C4-2B (cell line): ENCODE results near the gene TBL2.

ENCODE experiments used
- H3K27ac ChIP-seq: fragments of 450-650 bp; 2 replicates; pipeline ENCODE4 v1.5.1; 2017
- CTCF ChIP-seq: fragments of 450-650 bp; conservative IDR thresholded peaks from 2 replicates; pipeline ENCODE4 v1.5.1; 2017; ENCODE audit warnings: mild to moderate bottlenecking
- ZFX ChIP-seq: fragments of 450-650 bp; IDR thresholded peaks from 2 replicates; pipeline ENCODE4 v1.6.1; 2017

The TBL2 gene, protein sequence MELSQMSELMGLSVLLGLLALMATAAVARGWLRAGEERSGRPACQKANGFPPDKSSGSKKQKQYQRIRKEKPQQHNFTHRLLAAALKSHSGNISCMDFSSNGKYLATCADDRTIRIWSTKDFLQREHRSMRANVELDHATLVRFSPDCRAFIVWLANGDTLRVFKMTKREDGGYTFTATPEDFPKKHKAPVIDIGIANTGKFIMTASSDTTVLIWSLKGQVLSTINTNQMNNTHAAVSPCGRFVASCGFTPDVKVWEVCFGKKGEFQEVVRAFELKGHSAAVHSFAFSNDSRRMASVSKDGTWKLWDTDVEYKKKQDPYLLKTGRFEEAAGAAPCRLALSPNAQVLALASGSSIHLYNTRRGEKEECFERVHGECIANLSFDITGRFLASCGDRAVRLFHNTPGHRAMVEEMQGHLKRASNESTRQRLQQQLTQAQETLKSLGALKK

DNA sequence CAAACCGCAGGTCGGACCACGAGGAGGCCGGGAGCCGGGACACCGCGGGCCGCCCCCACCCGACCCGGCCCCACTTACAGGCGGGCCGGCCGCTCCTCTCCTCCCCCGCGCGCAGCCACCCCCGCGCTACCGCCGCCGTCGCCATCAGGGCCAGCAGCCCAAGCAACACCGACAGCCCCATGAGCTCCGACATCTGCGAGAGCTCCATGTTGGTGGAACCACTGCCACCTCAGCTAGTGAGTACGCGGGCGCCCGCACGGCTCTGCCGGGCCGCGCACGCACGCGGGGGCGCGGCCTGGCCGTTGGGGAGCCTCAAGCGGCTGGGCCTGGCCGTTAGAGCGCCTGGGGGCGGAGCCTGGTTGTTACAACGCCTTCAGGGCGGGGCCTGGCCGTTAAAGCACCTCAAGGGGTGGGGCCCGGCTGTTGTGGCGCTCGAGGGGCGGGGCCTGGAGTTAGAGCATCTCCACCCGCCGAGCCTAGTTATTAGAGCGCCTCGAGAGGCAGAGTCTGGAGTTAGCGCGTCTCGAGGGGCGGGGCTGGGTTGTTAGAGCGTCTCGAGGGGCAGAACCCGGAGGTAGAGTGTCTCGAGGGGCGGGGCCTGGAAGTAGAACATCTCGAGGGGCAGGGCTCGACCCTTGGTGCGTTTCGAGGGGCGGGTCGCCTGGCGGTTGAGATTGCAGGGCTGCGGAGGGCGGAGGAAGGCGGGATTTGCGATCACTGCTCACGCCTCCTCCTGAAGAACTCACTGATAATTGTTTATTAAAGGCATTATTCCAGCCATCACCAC is at the start of gene TBL2:
TSS of gene TBL2 (minus strand) at position 238 of the 787 bp plus-strand sequence. CDS start at position 208, 30 bp downstream.
- H3K27ac ChIP-seq = peak within 1 kb of the TSS; percentile 91
- TF ChIP-seq CTCF (no peak), ZFX (peak; percentile 77; the same call in 1 of the 2 replicates)

DNA sequence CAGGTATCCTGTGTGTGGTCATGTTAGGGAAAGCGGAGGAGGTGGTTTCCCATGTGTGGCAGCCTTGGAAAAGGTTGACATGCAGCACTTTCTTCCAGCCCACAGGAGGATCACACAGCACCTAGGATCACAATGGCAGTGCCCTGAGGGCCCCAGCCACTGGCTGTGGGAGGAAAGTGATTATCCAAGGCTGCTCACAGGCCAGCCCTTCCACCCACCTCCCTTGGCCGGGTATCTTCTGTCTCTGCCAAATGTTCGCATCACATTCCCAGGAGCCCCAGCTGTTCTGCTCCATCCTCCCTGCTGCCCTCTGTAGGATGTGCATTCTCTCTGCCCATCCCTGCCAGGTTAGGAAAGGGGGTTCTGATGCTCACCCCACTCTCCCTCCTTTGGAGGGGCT is 48.4 kb upstream of the TBL2 start:
- H3K27ac ChIP-seq = no peak overlapping the region
- no peak for TF ChIP-seq CTCF
- TF ChIP-seq ZFX = no peak

- TF ChIP-seq ZFX = no peak
- H3K27ac ChIP-seq = no peak overlapping the region
These were observed 46.9 kb upstream of the TBL2 start for GRCh38 chr7:73625276-73625675.

- H3K27ac ChIP-seq = peak overlapping the region; percentile 62; the same call in 1 of the 2 replicates
- no peak for TF ChIP-seq ZFX
- no peak for TF ChIP-seq CTCF
These were observed 46.3 kb upstream of the TBL2 start for GRCh38 chr7:73624669-73625001.

- H3K27ac ChIP-seq = peak within 1 kb of the TSS; percentile 62
- no peak for TF ChIP-seq CTCF
- TF ChIP-seq ZFX = no peak
These were observed 45.7 kb upstream of the TBL2 start, which contains the start of gene MLXIPL for GRCh38 chr7:73623798-73624668. Gene MLXIPL (minus strand): TSS chr7:73624522. CDS start chr7:73624492, 30 bp downstream.

DNA sequence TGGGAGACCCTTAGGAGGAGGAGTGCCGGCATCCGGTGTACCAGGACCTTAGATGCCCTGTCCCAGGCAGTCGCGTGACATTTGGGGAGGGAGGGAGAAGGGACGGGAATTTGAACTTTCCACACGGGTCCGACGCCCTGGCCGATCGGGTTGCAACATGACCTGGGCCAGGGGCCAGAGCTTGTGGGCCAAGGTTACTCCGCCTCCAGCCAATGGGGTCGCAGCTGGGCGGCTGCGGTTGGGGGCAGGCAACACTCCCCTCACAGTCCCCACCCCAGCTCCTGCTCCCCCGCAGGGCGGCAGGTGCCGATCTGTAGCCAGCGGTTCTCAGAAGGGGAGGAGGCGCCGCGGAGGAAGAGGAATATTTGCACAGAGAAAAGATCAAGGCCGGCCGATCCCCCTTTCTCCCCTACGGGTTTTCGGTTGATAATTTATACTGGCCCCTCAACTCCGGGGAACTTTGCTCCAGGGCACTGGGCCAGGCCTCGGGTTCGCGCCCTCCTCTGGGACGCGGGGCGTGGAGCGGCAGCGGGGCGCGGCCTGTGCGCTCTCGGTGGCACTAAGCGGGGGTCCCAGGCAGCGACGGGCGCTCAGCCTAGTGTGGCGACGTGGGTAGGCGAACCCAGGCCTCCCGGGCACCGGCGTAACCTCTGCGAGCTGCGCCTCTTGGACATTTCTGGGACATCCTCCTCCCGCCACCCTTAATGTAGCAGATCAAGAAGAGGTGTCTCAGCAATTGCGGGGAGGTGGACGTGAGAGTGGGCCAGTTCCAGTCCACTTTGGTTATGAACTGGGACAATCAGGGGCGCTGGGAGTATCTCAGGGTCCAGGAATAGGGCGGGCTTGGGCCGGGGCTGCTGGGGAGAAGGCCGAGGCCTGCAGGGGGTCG is 44.8 kb upstream of the TBL2 start:
- TF ChIP-seq ZFX (no peak), CTCF (no peak)
- H3K27ac ChIP-seq = no peak overlapping the region
